BLaER1 (cell line): Measurements from ENCODE around the gene C2CD2.

ENCODE experiments used
- H3K27ac ChIP-seq: shearing (Covaris generic); formaldehyde crosslinking; 2 replicates; pipeline ENCODE4 v1.8.1; 2022
- H3K27me3 ChIP-seq: shearing (Covaris generic); formaldehyde crosslinking; 2 replicates; pipeline ENCODE4 v1.8.1; 2022
- H3K36me3 ChIP-seq: shearing (Covaris generic); formaldehyde crosslinking; 2 replicates; pipeline ENCODE4 v1.8.1; 2022
- H3K4me1 ChIP-seq: shearing (Covaris generic); formaldehyde crosslinking; 2 replicates; pipeline ENCODE4 v1.8.1; 2022
- H3K4me2 ChIP-seq: shearing (Covaris generic); formaldehyde crosslinking; 2 replicates; pipeline ENCODE4 v1.8.1; 2022
- H3K4me3 ChIP-seq: shearing (Covaris generic); formaldehyde crosslinking; 2 replicates; pipeline ENCODE4 v1.8.1; 2022
- H3K9ac ChIP-seq: shearing (Covaris generic); formaldehyde crosslinking; 2 replicates; pipeline ENCODE4 v1.8.1; 2022
- H3K9me3 ChIP-seq: shearing (Covaris generic); formaldehyde crosslinking; 2 replicates; pipeline ENCODE4 v1.8.1; 2022
- H4K20me1 ChIP-seq: shearing (Covaris generic); formaldehyde crosslinking; 2 replicates; pipeline ENCODE4 v1.8.1; 2022
- Cebpa-rat ChIP-seq: shearing (Covaris generic); IDR thresholded peaks from 2 replicates; pipeline ENCODE4 v1.8.1; 2022

Gene C2CD2

DNA sequence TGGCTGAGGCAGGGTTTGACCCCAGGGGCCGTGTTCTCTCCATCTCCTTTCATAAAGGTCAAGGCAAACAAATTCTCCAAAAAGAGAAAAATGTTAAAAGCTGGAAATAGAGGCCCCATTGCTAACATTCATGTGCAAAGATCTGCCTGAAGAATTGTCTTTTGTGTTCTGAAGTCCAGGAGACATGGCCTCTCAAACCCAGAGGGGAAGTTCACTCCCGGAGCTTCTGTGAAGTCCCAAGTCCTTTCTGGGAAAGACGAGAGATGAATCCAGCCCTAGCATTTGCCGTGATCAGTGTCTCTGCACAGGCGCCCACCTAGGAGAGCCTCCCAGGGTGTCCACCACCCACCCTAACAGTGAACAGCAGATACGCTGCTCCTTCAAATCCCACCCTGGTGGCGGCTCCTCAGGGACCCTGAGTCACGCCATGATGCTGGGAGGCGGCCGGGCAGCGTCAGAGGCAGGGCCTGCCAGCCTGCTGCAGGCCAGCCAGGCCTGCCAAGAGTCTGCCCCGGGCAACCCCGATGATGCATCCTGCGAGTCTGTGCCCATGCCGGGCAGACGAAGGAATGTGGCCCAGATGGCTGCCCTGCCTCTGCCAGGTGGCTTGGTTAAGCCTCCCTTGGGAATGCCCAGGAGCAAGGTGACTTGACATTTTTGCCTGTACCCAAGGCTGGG, 5.2 kb upstream of the C2CD2 start:
- no peak overlapping the region for H3K9ac ChIP-seq
- no peak overlapping the region for H3K4me2 ChIP-seq
- TF ChIP-seq Cebpa-rat, result no peak
- H3K36me3 ChIP-seq, result no peaks in the 10 kb centered on the region
- H3K9me3 ChIP-seq, result no peaks in the 10 kb centered on the region
- no peaks in the 10 kb centered on the region for H3K27me3 ChIP-seq
- H4K20me1 ChIP-seq, result no peaks in the 10 kb centered on the region
- no peak overlapping the region for H3K4me3 ChIP-seq
- no peak overlapping the region for H3K27ac ChIP-seq
- peaks cover 65% of the 10 kb centered on the region for H3K4me1 ChIP-seq

DNA sequence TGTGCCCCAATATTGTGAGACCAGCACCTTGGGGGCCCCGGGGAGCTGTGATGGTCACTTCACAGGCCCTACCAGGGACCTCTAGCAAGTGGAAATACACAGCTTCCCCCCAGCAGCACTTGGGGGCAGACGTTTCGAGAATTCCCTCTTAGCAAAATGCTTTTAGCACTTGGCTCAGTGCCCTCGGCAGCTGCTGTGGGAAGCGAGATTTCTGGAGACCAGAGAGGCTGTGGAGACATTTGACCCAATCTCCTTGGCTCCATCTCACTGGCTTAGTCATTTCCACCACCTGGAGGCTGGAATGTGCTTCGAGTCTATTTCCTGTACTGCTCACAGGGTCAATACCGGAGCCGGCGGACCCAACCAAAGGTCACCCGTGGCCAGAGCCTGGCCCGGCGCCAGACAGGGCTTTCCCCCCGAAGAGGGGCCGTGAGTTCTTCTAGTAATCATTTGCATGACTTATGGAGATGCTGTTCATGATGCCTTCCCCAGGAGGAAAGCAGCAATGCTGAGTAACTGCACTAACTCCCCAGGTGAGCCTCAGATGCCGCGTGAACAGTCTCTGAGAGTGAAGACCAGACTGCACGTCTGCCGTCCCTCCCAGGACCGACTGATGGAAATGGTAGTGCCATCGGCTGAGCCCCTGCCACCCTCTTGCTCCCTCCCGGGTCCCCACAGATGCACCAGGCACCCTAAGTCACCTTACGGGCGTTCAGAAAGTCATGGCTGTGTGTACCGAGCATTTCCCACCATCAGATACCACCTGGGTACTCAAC, 4.4 kb upstream of the C2CD2 start:
- no peak overlapping the region for H3K4me2 ChIP-seq
- H3K4me1 ChIP-seq, result peaks cover 69% of the 10 kb centered on the region
- no peak overlapping the region for H3K27ac ChIP-seq
- TF ChIP-seq Cebpa-rat, result no peak
- no peaks in the 10 kb centered on the region for H4K20me1 ChIP-seq
- H3K9ac ChIP-seq, result no peak overlapping the region
- no peak overlapping the region for H3K4me3 ChIP-seq
- H3K9me3 ChIP-seq, result no peaks in the 10 kb centered on the region
- no peaks in the 10 kb centered on the region for H3K27me3 ChIP-seq
- H3K36me3 ChIP-seq, result no peaks in the 10 kb centered on the region

- Histone ChIP-seq H3K9ac (no peak overlapping the region), H4K20me1 (0 out of 2 replicates have a peak, but pooled peaks cover 7% of the 10 kb centered on the region), H3K4me2 (peak overlapping the region; percentile 99), H3K9me3 (no peaks in the 10 kb centered on the region), H3K4me1 (peaks cover 72% of the 10 kb centered on the region), H3K4me3 (no peak overlapping the region), H3K36me3 (no peaks in the 10 kb centered on the region), H3K27ac (0 out of 2 replicates have a peak overlapping the region, but pooled peaks have one; percentile 40), H3K27me3 (no peaks in the 10 kb centered on the region)
- TF ChIP-seq Cebpa-rat, result no peak
These were observed 3.3 kb upstream of the C2CD2 start for GRCh38 chr21:41956926-41957729.

GRCh38 chr21:41955516-41955915, 1.7 kb upstream of the C2CD2 start:
- H3K4me1 ChIP-seq, result peaks cover 64% of the 10 kb centered on the region
- no peak for TF ChIP-seq Cebpa-rat

DNA sequence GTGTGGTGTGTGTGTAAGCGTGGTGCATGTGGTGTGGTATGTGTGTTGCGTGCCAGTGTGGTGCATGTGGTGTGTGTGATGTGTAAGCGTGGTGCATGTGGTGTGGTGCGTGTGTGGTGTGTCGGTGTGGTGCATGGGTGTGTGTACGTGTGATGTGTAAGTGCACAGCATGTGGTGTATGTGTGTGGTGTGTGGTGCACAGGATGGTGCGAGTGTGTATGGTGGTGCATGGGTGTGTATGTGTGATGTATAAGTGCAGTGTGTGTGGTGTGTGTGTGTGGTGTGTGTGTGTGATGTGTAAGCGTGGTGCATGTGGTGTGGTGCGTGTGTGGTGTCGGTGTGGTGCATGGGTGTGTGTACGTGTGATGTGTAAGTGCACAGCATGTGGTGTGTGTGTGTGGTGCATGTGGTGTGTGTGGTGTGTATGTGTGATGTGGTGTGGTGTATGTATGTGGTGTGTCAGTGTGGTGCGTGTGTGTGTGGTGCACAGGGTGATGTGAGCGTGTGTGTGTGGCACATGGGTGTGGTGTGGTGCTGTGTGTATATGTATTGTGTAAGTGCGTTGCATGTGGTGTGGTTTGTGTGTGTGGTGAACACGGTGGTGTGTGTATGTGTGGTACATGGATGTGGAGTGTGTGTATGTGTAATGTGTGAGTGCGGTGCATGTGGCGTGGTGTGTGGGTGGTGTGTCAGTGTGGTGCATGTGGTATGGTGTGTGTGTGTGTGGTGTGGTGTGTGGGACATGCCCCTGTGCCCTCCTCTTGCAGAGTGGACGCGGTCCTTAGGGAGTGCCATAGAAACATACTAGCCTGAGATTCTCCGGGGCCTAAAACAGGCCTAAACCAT, 1.1 kb upstream of the C2CD2 start:
- H3K27ac ChIP-seq, result 0 out of 2 replicates have a peak overlapping the region, but pooled peaks have one; percentile 49
- H3K9ac ChIP-seq, result peak overlapping the region; percentile 69; the same call in 1 of the 2 replicates
- no peak for TF ChIP-seq Cebpa-rat
- peaks cover 20% of the 10 kb centered on the region for H3K36me3 ChIP-seq
- H3K9me3 ChIP-seq, result no peaks in the 10 kb centered on the region
- H3K4me3 ChIP-seq, result peak overlapping the region; percentile 74
- H4K20me1 ChIP-seq, result peaks cover 28% of the 10 kb centered on the region
- H3K4me2 ChIP-seq, result peak overlapping the region; percentile 99
- H3K4me1 ChIP-seq, result peaks cover 61% of the 10 kb centered on the region
- no peaks in the 10 kb centered on the region for H3K27me3 ChIP-seq

More at GRCh38 chr21:41955516-41955915, 1.7 kb upstream of the C2CD2 start:
- Histone ChIP-seq H4K20me1 (peaks cover 22% of the 10 kb centered on the region), H3K27me3 (no peaks in the 10 kb centered on the region), H3K27ac (0 out of 2 replicates have a peak overlapping the region, but pooled peaks have one; percentile 49), H3K36me3 (peaks cover 14% of the 10 kb centered on the region), H3K9ac (0 out of 2 replicates have a peak overlapping the region, but pooled peaks have one; percentile 6), H3K9me3 (no peaks in the 10 kb centered on the region), H3K4me2 (peak overlapping the region; percentile 99), H3K4me3 (no peak overlapping the region)

DNA sequence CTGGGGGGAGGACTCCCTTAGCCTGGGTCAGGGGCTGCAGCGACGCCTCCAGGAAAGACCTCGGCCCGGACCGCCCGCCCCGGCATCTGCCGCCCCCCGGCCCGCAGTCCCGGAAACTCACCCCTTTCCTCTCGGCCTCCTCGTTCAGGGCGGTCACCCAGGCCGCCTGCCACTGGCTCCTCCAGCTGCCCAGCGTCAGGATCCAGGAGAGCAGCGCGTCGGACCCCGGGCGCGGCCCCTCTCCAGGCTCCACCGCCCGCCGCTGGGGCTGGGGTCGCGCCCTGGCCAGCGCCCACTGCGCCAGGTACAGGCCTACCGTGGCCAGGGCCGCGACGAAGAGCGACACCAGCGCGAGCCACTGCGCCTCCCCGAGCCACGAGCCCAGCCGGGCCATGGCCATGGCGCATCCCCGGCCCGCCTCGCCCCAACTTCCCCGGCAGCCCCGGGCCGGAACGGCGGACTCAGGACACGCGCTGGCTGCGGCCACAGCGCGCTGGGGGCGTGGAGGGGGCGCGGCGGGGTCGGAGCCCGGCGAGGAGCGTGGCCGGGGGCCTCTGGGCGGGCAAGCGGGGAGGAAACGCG, 478 bp downstream of the C2CD2 start:
- Histone ChIP-seq H3K9me3 (no peaks in the 10 kb centered on the region), H3K4me1 (peaks cover 61% of the 10 kb centered on the region), H3K4me3 (peak overlapping the region; percentile 74), H3K4me2 (peak overlapping the region; percentile 99), H3K36me3 (peaks cover 20% of the 10 kb centered on the region), H3K27me3 (no peaks in the 10 kb centered on the region), H3K9ac (peak overlapping the region; percentile 81), H3K27ac (peak overlapping the region; percentile 79), H4K20me1 (peaks cover 37% of the 10 kb centered on the region)
- TF ChIP-seq Cebpa-rat, result no peak

- peak overlapping the region; percentile 74 for H3K4me3 ChIP-seq
- TF ChIP-seq Cebpa-rat, result no peak
These were observed 1.1 kb downstream of the C2CD2 start for GRCh38 chr21:41952568-41953248.

GRCh38 chr21:41951876-41952567, 1.8 kb downstream of the C2CD2 start:
- H3K4me1 ChIP-seq, result peaks cover 50% of the 10 kb centered on the region
- no peaks in the 10 kb centered on the region for H3K9me3 ChIP-seq
- H3K4me3 ChIP-seq, result peak overlapping the region; percentile 74; the same call in 1 of the 2 replicates
- H3K27ac ChIP-seq, result no peak overlapping the region
- no peak for TF ChIP-seq Cebpa-rat
- H4K20me1 ChIP-seq, result peaks cover 48% of the 10 kb centered on the region
- no peak overlapping the region for H3K9ac ChIP-seq
- H3K27me3 ChIP-seq, result no peaks in the 10 kb centered on the region
- H3K36me3 ChIP-seq, result peaks cover 20% of the 10 kb centered on the region
- peak overlapping the region; percentile 99 for H3K4me2 ChIP-seq

More at GRCh38 chr21:41952568-41953248, 1.1 kb downstream of the C2CD2 start:
- Histone ChIP-seq H4K20me1 (peaks cover 44% of the 10 kb centered on the region), H3K9me3 (no peaks in the 10 kb centered on the region), H3K27me3 (no peaks in the 10 kb centered on the region), H3K4me2 (peak overlapping the region; percentile 99), H3K36me3 (peaks cover 20% of the 10 kb centered on the region), H3K4me1 (peaks cover 57% of the 10 kb centered on the region), H3K27ac (peak overlapping the region; percentile 79), H3K9ac (peak overlapping the region; percentile 81)
